PC-9 (cell line): ENCODE results near the gene LINGO3. TPM values are rescaled to one million over a fixed set of nuclear protein-coding genes. Genes with fewer than 3 reads are reported as not detected.

ENCODE experiments used
- BruUV-seq: library from RNA; stranded (reverse); fragments of 400-500 nt; replicated peaks from 2 replicates; lab custom pipeline; 2021; lab: Mats Ljungman, UMichigan
- CTCF ChIA-PET: fragments of 300-600 bp; sonication (Branson Sonifier 250); formaldehyde crosslinking; loops from one replicate; lab custom pipeline; 2022; ENCODE audit warnings: antibody characterized with exemption; lab: Charles Lee
- POLR2A ChIA-PET: fragments of 300-600 bp; sonication (Branson Sonifier 250); formaldehyde crosslinking; loops from one replicate; lab custom pipeline; 2022; ENCODE audit warnings: antibody characterized with exemption; ENCODE audit not compliant: unreplicated experiment; lab: Charles Lee
- DNase-seq, 2 experiments: peaks; one replicate each; pipeline versions ENCODE4 v3.0.0 to v3.0.0-alpha.2; 2015 to 2022; ENCODE audit warnings: mixed read lengths in 1 of 2
- H2AFZ ChIP-seq: fragments of 200-600 bp; sonication (generic); 2 replicates; pipeline ENCODE4 v1.8.1; 2017; ENCODE audit warnings: antibody characterized with exemption
- H3F3A ChIP-seq: fragments of 200-600 bp; sonication (generic); 2 replicates; pipeline ENCODE4 v1.8.1; 2017; ENCODE audit warnings: antibody characterized with exemption, mild to moderate bottlenecking, low read depth; ENCODE audit not compliant: insufficient read depth
- H3K27ac ChIP-seq: fragments of 200-600 bp; sonication (generic); 2 replicates; pipeline ENCODE4 v1.6.1; 2016; ENCODE audit warnings: mixed run types
- H3K27me3 ChIP-seq: fragments of 200-600 bp; sonication (generic); 2 replicates; pipeline ENCODE4 v1.6.1; 2016; ENCODE audit warnings: low read depth, mixed run types; ENCODE audit not compliant: insufficient read depth
- H3K36me3 ChIP-seq: fragments of 200-600 bp; sonication (generic); 2 replicates; pipeline ENCODE4 v1.6.1; 2016; ENCODE audit warnings: low read depth, mixed run types
- H3K4me1 ChIP-seq: fragments of 200-600 bp; sonication (generic); replicated peaks from 2 replicates; pipeline ENCODE4 v1.6.1; 2016; ENCODE audit warnings: mixed run types; ENCODE audit not compliant: insufficient read depth
- H3K4me2 ChIP-seq: fragments of 200-600 bp; sonication (generic); 2 replicates; pipeline ENCODE4 v1.6.1; 2017; ENCODE audit warnings: mixed run types
- H3K4me3 ChIP-seq: fragments of 200-600 bp; sonication (generic); 2 replicates; pipeline ENCODE4 v1.6.1; 2016; ENCODE audit warnings: mixed run types
- H3K79me2 ChIP-seq: fragments of 200-600 bp; sonication (generic); 2 replicates; pipeline ENCODE4 v1.6.1; 2017; ENCODE audit warnings: low read depth, mixed run types
- H3K9me2 ChIP-seq: fragments of 200-600 bp; sonication (generic); 2 replicates; pipeline ENCODE4 v1.8.1; 2017; ENCODE audit warnings: mild to moderate bottlenecking; ENCODE audit not compliant: insufficient read depth
- H3K9me3 ChIP-seq: fragments of 200-600 bp; sonication (generic); 2 replicates; pipeline ENCODE4 v1.8.1; 2016; ENCODE audit warnings: low read depth; ENCODE audit not compliant: insufficient read depth
- H4K20me1 ChIP-seq: fragments of 200-600 bp; sonication (generic); 2 replicates; pipeline ENCODE4 v1.8.1; 2017; ENCODE audit not compliant: insufficient read depth
- EZH2 ChIP-seq: fragments of 200-600 bp; sonication (generic); IDR thresholded peaks from 2 replicates; pipeline ENCODE4 v1.8.0; 2017; ENCODE audit warnings: antibody characterized with exemption, low read depth
- intact Hi-C: fragments of 100-400 bp; cut with micrococcal nuclease; formaldehyde crosslinking; loops from one replicate; pipeline ENCODE4 v1.10.0; 2022; ENCODE audit not compliant: unreplicated experiment
- total RNA-seq: library from RNA; stranded (reverse); gene quantifications from 2 replicates; pipeline ENCODE4 v1.2.3, GENCODE V29; 2021
- TF ChIP-seq, protein P1 (sequence below): fragments of 200-600 bp; sonication (generic); conservative IDR thresholded peaks from 2 replicates; pipeline ENCODE4 v1.6.1; 2017; ENCODE audit warnings: mixed run types, antibody characterized with exemption, mild to moderate bottlenecking, moderate library complexity

Gene LINGO3
- total RNA-seq, 1 experiment from 2014 or later, result not detected

DNA sequence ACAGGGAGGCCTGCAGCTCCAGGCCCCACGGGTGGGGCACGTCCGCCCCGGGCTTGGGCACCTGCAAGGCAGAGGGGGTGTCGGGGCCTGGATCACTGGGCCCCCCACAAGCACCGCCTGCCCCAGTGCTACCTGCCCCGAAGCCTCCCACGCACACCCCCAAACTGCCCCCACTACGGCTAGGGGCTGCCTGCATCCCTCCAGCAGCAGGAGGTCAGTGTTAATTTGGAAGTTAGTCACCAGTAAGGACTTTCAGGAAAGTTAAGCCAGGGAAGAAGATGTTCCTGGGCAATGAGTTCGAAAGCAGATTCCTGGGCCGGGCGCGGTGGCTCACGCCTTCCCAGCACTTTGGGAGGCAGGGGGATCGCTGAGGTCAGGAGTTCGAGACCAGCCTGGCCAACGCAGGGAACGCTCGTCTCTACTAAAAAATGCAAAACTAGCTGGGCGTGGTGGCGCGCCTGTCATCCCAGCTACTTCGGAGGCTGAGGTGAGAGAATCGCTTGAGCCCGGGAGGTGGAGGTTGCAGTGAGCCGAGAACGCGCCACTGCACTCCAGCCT, 31.4 kb downstream of the LINGO3 start:
- no peak for DNase-seq
- Histone ChIP-seq H3K4me2 (no peak overlapping the region), H4K20me1 (peaks cover 31% of the 10 kb centered on the region), H3K9me2 (no peaks in the 10 kb centered on the region), H3F3A (peaks cover 26% of the 10 kb centered on the region), H3K27me3 (no peaks in the 10 kb centered on the region), H3K79me2 (peaks cover 29% of the 10 kb centered on the region), H3K4me1 (peaks cover 15% of the 10 kb centered on the region; the same call in 1 of the 2 replicates), H3K27ac (no peak overlapping the region), H3K4me3 (no peak overlapping the region), H3K9me3 (no peaks in the 10 kb centered on the region), H3K36me3 (peaks cover 3% of the 10 kb centered on the region; the same call in 1 of the 2 replicates), H2AFZ (no peak overlapping the region)
- CTCF ChIA-PET, result interaction anchor here (0.6 kb wide), 1 partner anchor 380 kb away, joined by 8 read pairs; no protein-coding TSS in a partner anchor
- BruUV-seq, result no TSS peak
- TF ChIP-seq, protein P1, sequence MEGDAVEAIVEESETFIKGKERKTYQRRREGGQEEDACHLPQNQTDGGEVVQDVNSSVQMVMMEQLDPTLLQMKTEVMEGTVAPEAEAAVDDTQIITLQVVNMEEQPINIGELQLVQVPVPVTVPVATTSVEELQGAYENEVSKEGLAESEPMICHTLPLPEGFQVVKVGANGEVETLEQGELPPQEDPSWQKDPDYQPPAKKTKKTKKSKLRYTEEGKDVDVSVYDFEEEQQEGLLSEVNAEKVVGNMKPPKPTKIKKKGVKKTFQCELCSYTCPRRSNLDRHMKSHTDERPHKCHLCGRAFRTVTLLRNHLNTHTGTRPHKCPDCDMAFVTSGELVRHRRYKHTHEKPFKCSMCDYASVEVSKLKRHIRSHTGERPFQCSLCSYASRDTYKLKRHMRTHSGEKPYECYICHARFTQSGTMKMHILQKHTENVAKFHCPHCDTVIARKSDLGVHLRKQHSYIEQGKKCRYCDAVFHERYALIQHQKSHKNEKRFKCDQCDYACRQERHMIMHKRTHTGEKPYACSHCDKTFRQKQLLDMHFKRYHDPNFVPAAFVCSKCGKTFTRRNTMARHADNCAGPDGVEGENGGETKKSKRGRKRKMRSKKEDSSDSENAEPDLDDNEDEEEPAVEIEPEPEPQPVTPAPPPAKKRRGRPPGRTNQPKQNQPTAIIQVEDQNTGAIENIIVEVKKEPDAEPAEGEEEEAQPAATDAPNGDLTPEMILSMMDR, result no peak
- TF ChIP-seq EZH2, result no peak
- POLR2A ChIA-PET, result no interaction called here
- intact Hi-C loops, result no loop called here

DNA sequence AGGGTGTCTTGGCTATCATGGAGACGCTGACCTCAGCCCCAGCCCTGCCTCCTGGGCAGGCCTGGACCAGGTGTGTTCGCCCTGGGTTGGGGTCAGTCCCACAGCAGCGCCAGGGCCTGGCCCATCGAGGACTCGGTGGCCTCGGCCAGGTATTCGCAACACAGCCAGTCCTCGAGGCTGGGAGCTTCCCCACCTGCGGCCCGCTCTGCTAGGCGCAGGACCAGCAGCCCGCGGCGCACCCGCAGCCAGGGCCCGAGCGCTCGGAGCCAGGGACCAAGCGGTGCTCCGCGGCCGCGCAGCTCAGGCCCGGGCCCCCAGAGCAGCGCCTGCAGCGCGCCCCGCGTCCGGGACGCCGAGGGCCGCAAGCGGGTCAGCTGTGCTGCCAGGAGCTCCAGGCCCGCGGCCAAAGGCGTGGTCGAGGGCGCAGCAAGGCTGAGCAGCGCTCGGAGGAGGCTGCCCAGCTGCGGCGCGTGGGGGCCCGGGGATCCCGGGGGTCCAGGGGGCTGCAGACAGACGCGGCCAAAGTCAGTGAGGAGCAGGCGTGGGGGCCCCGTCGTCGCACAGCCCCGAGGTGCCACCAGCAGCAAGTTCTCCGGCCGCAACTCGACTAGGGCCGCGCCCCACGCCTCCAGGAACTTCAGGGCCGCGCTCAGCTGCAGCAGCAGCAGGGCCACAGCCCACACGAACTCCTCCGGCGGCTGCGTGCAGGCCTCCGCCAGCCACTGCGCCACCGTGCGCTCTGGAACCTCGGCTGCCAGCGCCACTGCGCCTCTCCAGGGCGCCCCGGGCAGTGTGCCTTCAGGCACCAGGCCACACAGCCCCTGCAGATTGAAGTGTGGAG, 32.1 kb downstream of the LINGO3 start:
- no peak for DNase-seq
- H3F3A ChIP-seq, result peaks cover 32% of the 10 kb centered on the region
- H2AFZ ChIP-seq, result no peak overlapping the region
- TF ChIP-seq EZH2, result no peak
- TF ChIP-seq, protein P1, result no peak
- no peak overlapping the region for H3K27ac ChIP-seq
- H3K4me2 ChIP-seq, result no peak overlapping the region
- peaks cover 6% of the 10 kb centered on the region; the same call in 1 of the 2 replicates for H3K36me3 ChIP-seq
- POLR2A ChIA-PET, result interaction anchor here (0.7 kb wide), 1 partner anchor 40 kb away, joined by 4 read pairs; no protein-coding TSS in a partner anchor
- H3K27me3 ChIP-seq, result no peaks in the 10 kb centered on the region
- H3K4me3 ChIP-seq, result no peak overlapping the region
- CTCF ChIA-PET, result no interaction called here
- no TSS peak for BruUV-seq
- H3K79me2 ChIP-seq, result peaks cover 36% of the 10 kb centered on the region
- peaks cover 37% of the 10 kb centered on the region for H4K20me1 ChIP-seq
- H3K4me1 ChIP-seq, result peaks cover 15% of the 10 kb centered on the region; the same call in 1 of the 2 replicates
- H3K9me3 ChIP-seq, result no peaks in the 10 kb centered on the region
- intact Hi-C loops, result no loop called here
- no peaks in the 10 kb centered on the region for H3K9me2 ChIP-seq

DNA sequence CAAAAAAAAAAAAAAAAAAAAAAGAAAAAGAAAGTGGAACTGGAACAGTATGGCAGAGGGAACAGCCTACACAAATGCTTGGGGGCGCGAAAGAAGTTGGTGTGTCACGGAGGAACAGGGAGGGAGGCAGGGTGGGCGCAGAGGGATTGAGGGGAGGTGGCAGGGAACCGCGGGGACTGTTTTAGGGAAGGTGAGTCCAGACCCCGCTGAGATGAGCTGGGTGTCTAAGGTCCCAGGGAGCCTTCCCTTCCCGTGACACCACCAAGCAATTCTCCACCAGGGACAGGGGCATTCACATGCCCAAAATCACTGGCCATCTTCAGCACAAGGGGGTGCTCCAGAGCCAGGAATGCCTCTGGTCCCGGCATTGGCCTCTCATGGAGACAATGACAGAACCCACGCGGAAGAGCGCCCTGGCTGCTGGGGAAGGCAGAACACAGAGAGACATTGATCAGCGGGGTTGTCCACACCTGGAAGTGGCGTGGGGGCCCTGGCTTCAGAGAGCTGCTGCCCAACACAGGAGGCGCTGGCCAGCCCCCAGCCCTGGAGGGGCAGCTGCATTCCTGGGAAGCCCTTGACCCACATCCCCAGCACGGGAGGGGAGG, 32.9 kb downstream of the LINGO3 start:
- Histone ChIP-seq H4K20me1 (peaks cover 37% of the 10 kb centered on the region), H3K9me3 (no peaks in the 10 kb centered on the region), H3K36me3 (peaks cover 6% of the 10 kb centered on the region; the same call in 1 of the 2 replicates), H3K27me3 (no peaks in the 10 kb centered on the region), H2AFZ (no peak overlapping the region), H3K4me2 (no peak overlapping the region), H3K4me3 (no peak overlapping the region), H3F3A (peaks cover 32% of the 10 kb centered on the region), H3K27ac (no peak overlapping the region), H3K9me2 (no peaks in the 10 kb centered on the region), H3K79me2 (peaks cover 43% of the 10 kb centered on the region), H3K4me1 (peaks cover 15% of the 10 kb centered on the region; the same call in 1 of the 2 replicates)
- CTCF ChIA-PET, result no interaction called here
- POLR2A ChIA-PET, result interaction anchor here (0.6 to 0.7 kb wide), 2 partner anchors 7 to 41 kb away, joined by 4 to 6 read pairs; no protein-coding TSS in a partner anchor
- no TSS peak for BruUV-seq
- TF ChIP-seq, protein P1, result peak; percentile 49
- TF ChIP-seq EZH2, result no peak
- no peak for DNase-seq
- intact Hi-C loops, result no loop called here
